ENCODE results near the gene ACSBG1.

Gene ACSBG1

DNA sequence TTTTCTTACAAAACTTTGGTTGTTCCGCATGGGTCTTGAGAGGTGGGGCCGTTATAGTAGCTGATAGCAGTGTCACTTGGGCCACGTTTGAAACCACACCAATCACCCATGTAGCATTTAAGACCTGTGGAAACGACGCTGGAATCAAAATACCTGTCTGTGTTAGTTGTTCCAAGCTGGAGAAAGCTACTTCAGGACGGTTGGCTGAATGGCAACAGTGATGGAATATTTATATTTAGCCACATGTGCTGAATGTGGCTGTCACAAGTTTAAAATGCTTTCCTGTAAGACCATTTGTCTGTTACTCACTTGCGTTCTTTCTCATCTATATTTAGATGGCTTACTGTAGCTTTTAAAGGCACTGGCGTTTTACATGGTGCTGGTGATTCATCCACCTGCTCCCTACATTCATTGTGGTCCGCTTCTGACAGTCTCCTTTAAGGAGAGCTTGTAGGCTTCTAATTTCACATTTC is 31.4 kb upstream of the ACSBG1 start:
- Histone ChIP-seq H4K20me1 (no peaks in the 10 kb centered on the region; the same call in 1 of the 2 replicates), H3K4me1 (no peaks in the 10 kb centered on the region), H3K4me3 (no peak overlapping the region), H3K27me3 (peaks cover 44% of the 10 kb centered on the region), H3K9ac (no peak overlapping the region), H3K4me2 (no peak overlapping the region), H3K9me3 (no peaks in the 10 kb centered on the region), H3K27ac (no peak overlapping the region), H3K36me3 (no peaks in the 10 kb centered on the region)
- TF ChIP-seq Cebpa-rat (IDR thresholded peaks at IDR 0.05) = no peak

DNA sequence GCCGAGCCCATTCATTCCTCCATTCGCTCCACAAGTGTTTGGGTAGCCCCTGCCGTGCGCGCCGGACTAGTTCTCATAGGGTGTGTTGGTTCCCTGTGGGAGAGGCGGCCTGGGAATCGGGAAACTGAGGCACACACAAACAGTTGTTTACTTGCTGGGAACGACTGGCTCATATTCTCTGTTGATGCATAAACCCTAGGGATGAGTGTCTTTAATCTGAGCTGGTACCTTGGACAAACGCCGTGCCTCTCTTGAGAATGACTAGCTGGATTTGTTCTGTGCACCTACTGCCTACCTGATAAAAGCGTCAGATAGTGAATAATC is 30.7 kb upstream of the ACSBG1 start:
- Histone ChIP-seq H3K4me1 (no peaks in the 10 kb centered on the region), H3K4me2 (no peak overlapping the region), H4K20me1 (no peaks in the 10 kb centered on the region; the same call in 1 of the 2 replicates), H3K9me3 (no peaks in the 10 kb centered on the region), H3K36me3 (no peaks in the 10 kb centered on the region), H3K9ac (no peak overlapping the region), H3K4me3 (no peak overlapping the region), H3K27ac (no peak overlapping the region), H3K27me3 (peaks cover 44% of the 10 kb centered on the region)
- no peak for TF ChIP-seq Cebpa-rat (IDR thresholded peaks at IDR 0.05)

DNA sequence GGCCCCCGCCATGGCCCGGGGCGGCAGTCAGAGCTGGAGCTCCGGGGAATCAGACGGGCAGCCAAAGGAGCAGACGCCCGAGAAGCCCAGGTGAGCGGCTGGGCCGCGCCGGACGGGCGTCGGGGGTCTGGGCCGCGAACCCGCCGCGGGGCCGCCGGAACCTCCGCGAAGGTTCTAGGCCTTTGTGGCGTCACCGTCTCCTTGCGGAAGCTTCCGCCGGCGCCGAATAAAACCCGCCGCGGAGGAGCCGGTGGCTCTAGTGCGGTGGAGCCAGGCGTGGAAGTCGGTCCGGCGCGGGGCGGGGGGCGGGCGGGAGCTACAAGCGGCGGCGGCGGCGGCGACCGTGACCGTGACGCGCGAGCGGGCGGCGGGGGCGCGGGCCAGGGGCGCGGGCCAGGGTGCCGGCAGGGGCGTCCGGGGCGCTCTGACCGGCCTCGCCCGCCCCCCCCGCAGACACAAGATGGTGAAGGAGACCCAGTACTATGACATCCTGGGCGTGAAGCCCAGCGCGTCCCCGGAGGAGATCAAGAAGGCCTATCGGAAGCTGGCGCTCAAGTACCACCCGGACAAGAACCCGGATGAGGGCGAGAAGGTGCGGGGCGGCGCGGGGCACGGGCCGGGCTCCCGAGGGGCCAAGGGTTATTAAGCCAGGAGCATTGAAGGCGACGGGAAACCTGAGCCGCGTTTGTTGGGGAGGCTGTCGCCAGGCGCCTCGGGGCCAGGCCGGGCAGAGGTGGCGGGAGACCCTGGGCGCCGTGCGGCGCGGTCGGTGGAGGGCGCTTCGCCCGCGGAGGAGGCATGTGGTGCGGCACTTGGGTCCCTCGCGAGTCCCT is 30.2 kb upstream of the ACSBG1 start, which contains the start of gene DNAJA4:
Gene DNAJA4 (plus strand): TSS at position 259 of the 833 bp plus-strand sequence. CDS start 202 bp downstream, at position 461.
- no peak within 1 kb of the TSS for H3K9ac ChIP-seq

DNA sequence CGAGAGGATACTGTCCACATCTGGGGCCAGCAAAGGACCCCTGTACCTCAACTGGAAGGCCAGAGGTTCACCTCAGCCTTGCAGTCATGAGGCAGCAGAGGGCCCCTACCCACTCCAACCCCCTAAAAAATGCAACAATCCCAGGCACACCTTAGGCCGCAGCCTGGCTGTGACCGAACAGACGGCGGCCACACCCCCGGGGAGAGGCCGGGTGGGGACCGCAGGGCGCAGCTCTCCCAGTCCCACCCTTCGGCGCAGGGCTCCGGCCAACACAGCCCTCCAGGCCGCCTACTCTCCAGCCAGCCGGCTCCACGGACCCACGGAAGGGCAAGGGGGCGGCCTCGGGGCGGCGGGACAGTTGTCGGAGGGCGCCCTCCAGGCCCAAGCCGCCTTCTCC is 29.5 kb upstream of the ACSBG1 start:
- H3K27ac ChIP-seq = no peak overlapping the region
- H3K4me3 ChIP-seq = no peak overlapping the region
- H3K9me3 ChIP-seq = no peaks in the 10 kb centered on the region
- H3K36me3 ChIP-seq = no peaks in the 10 kb centered on the region
- no peak overlapping the region for H3K4me2 ChIP-seq
- H4K20me1 ChIP-seq = no peaks in the 10 kb centered on the region; the same call in 1 of the 2 replicates
- peaks cover 44% of the 10 kb centered on the region for H3K27me3 ChIP-seq
- no peak overlapping the region for H3K9ac ChIP-seq
- H3K4me1 ChIP-seq = no peaks in the 10 kb centered on the region
- TF ChIP-seq Cebpa-rat (IDR thresholded peaks at IDR 0.05) = no peak

More for the DNA sequence above, 30.2 kb upstream of the ACSBG1 start, which contains the start of gene DNAJA4:
- Histone ChIP-seq H4K20me1 (no peaks in the 10 kb centered on the region; the same call in 1 of the 2 replicates), H3K4me1 (no peaks in the 10 kb centered on the region), H3K9me3 (no peaks in the 10 kb centered on the region), H3K27me3 (peaks cover 44% of the 10 kb centered on the region), H3K27ac (no peak within 1 kb of the TSS), H3K36me3 (no peaks in the 10 kb centered on the region), H3K4me2 (no peak within 1 kb of the TSS), H3K4me3 (no peak within 1 kb of the TSS)
- TF ChIP-seq Cebpa-rat (IDR thresholded peaks at IDR 0.05) = no peak

DNA sequence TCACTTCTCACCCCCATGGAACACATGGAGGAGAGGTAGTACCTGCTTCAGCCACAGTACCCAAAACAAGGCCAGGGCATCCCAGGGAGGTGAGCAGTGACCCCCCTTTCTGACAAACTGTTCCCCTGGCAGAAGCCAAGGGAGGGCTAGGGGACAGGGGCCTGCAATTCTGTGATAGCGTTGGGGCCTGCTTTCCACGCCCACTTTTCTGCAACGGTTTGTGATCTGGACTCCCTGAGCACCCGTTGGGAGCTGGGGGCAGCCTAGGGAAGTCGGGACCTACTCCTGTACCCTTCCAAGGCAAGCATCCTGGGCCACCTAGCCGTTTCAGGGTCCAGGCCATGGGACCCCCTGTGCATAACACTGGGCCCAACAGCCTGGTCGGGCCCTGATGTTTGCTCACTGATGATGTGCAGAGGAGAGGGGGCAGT is 29.0 kb upstream of the ACSBG1 start:
- Histone ChIP-seq H3K4me2 (no peak overlapping the region), H4K20me1 (no peaks in the 10 kb centered on the region; the same call in 1 of the 2 replicates), H3K4me3 (no peak overlapping the region), H3K27me3 (peaks cover 44% of the 10 kb centered on the region), H3K36me3 (no peaks in the 10 kb centered on the region), H3K9ac (no peak overlapping the region), H3K27ac (no peak overlapping the region), H3K4me1 (no peaks in the 10 kb centered on the region), H3K9me3 (no peaks in the 10 kb centered on the region)
- TF ChIP-seq Cebpa-rat (IDR thresholded peaks at IDR 0.05) = no peak

DNA sequence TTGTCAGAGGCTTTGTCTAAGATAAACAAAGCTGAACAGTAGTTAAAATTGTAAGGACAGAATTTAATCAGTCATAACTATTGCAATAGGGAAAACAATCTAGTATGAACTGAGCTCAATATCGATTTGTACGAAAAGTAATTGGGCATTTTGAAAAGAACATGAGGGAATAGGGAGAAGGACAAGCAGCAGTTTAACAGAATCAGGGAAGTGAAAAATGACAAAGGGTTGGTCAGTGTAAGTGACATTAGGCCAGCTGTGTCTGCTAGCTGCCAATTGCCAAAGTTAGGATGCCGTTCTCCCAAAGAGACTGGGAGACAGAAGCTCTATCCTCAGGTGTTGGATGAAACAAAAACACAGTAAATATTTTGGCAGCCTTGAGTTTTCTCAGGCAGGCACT is 26.7 kb upstream of the ACSBG1 start:
- H3K27ac ChIP-seq = no peak overlapping the region
- H3K9me3 ChIP-seq = no peaks in the 10 kb centered on the region
- TF ChIP-seq Cebpa-rat (IDR thresholded peaks at IDR 0.05) = no peak
- no peak overlapping the region for H3K9ac ChIP-seq
- no peak overlapping the region for H3K4me2 ChIP-seq
- H3K4me3 ChIP-seq = no peak overlapping the region
- H3K27me3 ChIP-seq = peaks cover 35% of the 10 kb centered on the region
- H3K4me1 ChIP-seq = no peaks in the 10 kb centered on the region
- H4K20me1 ChIP-seq = no peaks in the 10 kb centered on the region; the same call in 1 of the 2 replicates
- no peaks in the 10 kb centered on the region for H3K36me3 ChIP-seq

DNA sequence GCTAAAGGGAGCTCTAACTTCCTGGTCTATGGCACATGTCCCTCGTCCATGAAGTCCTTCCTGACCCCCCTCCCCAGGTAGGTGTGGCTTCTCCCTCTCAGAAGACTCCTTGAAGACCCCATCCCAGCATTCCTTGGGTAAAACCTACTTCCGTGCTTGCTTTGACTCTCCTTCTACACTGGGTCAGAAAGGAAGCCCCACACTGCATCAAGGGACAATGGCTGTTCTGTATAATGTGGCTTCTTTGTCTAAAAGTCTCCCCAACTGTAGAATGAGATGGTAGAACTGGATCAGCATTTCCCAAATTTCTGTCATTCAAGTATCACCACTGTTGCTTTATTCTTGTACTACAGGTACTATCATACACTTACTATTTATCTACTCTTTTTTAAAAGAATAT is 26.1 kb upstream of the ACSBG1 start:
- Histone ChIP-seq H3K4me1 (no peaks in the 10 kb centered on the region), H3K9ac (no peak overlapping the region), H4K20me1 (no peaks in the 10 kb centered on the region; the same call in 1 of the 2 replicates), H3K36me3 (no peaks in the 10 kb centered on the region), H3K27me3 (peaks cover 29% of the 10 kb centered on the region), H3K4me3 (no peak overlapping the region), H3K9me3 (no peaks in the 10 kb centered on the region), H3K4me2 (no peak overlapping the region), H3K27ac (no peak overlapping the region)
- no peak for TF ChIP-seq Cebpa-rat (IDR thresholded peaks at IDR 0.05)

DNA sequence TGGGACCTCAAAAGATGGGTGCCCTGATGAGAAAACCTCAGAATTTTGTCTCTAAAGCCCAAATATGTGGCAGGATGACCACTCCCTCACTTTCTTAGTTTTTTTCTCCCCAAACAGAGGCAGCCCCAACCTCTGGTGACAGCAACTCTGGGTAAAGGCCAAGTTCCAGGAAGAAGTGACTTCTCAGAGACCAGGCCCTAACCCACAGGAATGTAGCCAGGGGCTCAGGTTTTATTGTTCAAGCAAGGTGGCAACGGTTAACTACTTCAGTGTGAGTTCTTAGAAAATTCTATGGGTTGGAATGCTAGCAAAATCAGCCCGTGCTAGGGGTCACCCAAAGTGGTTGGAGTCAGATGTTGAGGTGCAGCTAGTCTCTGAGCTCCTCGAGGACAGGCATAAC is 24.9 kb upstream of the ACSBG1 start:
- Histone ChIP-seq H3K9me3 (no peaks in the 10 kb centered on the region), H3K27me3 (peaks cover 16% of the 10 kb centered on the region), H3K36me3 (no peaks in the 10 kb centered on the region), H3K4me3 (no peak overlapping the region), H3K27ac (no peak overlapping the region), H4K20me1 (no peaks in the 10 kb centered on the region), H3K9ac (no peak overlapping the region), H3K4me2 (no peak overlapping the region), H3K4me1 (no peaks in the 10 kb centered on the region)
- TF ChIP-seq Cebpa-rat (IDR thresholded peaks at IDR 0.05) = no peak

DNA sequence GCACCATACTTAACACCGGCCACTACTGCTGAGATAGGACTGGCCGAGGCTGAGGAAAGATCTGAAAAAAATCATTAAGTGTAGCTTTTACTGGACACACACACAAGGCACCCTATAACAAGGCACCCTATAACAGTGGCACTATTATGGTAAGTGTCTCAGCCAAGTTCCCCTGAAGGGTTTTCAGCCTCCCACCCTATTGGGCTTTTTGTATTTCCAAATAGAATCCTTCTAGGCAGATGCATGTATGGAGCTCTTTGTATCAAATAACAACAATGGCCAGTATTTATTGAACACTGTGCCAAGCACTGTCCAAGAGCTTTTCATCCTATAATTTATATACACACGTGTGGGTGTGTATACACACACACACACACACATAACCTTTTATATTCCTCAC is 23.3 kb upstream of the ACSBG1 start:
- H3K9me3 ChIP-seq = no peaks in the 10 kb centered on the region
- no peaks in the 10 kb centered on the region for H4K20me1 ChIP-seq
- no peak overlapping the region for H3K4me3 ChIP-seq
- TF ChIP-seq Cebpa-rat (IDR thresholded peaks at IDR 0.05) = no peak
- H3K36me3 ChIP-seq = no peaks in the 10 kb centered on the region
- peaks cover under 1% of the 10 kb centered on the region; the same call in 1 of the 2 replicates for H3K27me3 ChIP-seq
- no peaks in the 10 kb centered on the region for H3K4me1 ChIP-seq
- no peak overlapping the region for H3K27ac ChIP-seq
- no peak overlapping the region for H3K9ac ChIP-seq
- H3K4me2 ChIP-seq = no peak overlapping the region

DNA sequence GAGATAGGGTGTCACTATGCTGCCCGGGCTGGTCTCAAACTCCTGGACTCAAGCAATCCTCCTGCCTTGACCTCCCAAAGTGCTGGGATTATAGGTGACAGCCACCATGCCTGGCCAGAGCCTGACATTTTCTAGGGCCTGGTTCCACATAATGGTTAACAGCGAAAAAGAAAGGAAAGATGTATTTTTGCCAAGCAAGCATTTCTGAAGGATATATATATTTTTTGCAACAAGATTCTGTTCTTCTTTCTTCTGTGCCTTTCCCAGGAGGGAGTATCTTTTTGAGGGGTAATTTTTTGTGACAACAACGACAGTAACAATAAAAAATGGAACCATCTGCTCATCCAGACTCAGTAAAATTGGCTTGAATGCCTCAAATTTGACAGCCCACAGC is 21.7 kb upstream of the ACSBG1 start:
- no peaks in the 10 kb centered on the region for H4K20me1 ChIP-seq
- no peak overlapping the region for H3K4me3 ChIP-seq
- no peak overlapping the region for H3K27ac ChIP-seq
- H3K9me3 ChIP-seq = no peaks in the 10 kb centered on the region
- TF ChIP-seq Cebpa-rat (IDR thresholded peaks at IDR 0.05) = no peak
- H3K4me1 ChIP-seq = no peaks in the 10 kb centered on the region
- H3K4me2 ChIP-seq = no peak overlapping the region
- no peak overlapping the region for H3K9ac ChIP-seq
- H3K36me3 ChIP-seq = no peaks in the 10 kb centered on the region
- H3K27me3 ChIP-seq = no peaks in the 10 kb centered on the region

Measured in BLaER1 (cell line).